ENCODE measurements around the gene METTL15. TPM values are rescaled to one million over a fixed set of nuclear protein-coding genes. Genes with fewer than 3 reads are reported as not detected.
"Not testable (repeated sequence)": the region's sequence is repeated elsewhere in the genome, so short reads cannot be mapped to it uniquely, and the experiment has no call there.

Gene METTL15
- total and polyA plus RNA-seq, 7 donors: 5.4 to 15.0 (median 8.1) TPM

DNA sequence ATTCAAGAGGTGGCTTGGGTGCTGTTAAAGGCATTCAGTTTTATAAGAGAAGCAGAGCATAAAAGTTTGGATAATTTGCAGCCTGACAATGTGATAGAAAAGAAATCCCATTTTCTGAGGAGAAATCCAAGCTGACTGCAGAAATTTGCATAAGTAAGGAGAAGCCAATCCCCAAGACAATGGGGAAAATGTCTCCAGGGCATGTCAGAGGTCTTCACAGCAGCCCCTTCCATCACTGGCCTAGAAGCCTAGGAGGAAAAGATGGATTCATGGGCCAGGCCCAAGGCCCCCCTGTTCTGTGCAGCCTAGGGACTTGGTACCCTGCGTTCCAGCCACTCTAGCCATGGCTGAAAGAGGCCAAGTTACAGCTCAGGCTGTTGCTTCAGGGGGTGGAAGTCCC, 207.3 kb downstream of the METTL15 start:
- DNase-seq: no peak
- WGBS, 2 donors: 98 to 99% methylated on average over 1 of the region's 1 CpG
- Histone ChIP-seq H3K4me3 (no peak overlapping the region), H3K27ac (no peak overlapping the region), H3K4me1 (no peaks in the 10 kb centered on the region), H3K36me3 (peaks cover 0 to 8% (median 0%) of the 10 kb centered on the region in 4 donors), H3K27me3 (no peaks in the 10 kb centered on the region), H3K9me3 (no peaks in the 10 kb centered on the region)
- TF ChIP-seq POLR2AphosphoS5 (IDR thresholded peaks at IDR 0.05): no peak
- no peak for TF ChIP-seq POLR2A (IDR thresholded peaks at IDR 0.05)
- TF ChIP-seq EP300 (IDR thresholded peaks at IDR 0.05): no peak
- no peak for TF ChIP-seq CTCF (IDR thresholded peaks at IDR 0.05)
- intact Hi-C loops (cut with DNase I): no loop called here

- 90 to 94% methylated on average over 3 of the region's 3 CpGs for WGBS, 2 donors
- Histone ChIP-seq H3K36me3 (peaks cover 0 to 8% (median 0%) of the 10 kb centered on the region in 4 donors), H3K27ac (no peak overlapping the region), H3K4me1 (no peaks in the 10 kb centered on the region), H3K27me3 (no peaks in the 10 kb centered on the region), H3K4me3 (no peak overlapping the region), H3K9me3 (no peaks in the 10 kb centered on the region)
- intact Hi-C loops (cut with DNase I): no loop called here
- DNase-seq: no peak
- TF ChIP-seq POLR2A (IDR thresholded peaks at IDR 0.05): no peak
- no peak for TF ChIP-seq CTCF (IDR thresholded peaks at IDR 0.05)
- no peak for TF ChIP-seq POLR2AphosphoS5 (IDR thresholded peaks at IDR 0.05)
- TF ChIP-seq EP300 (IDR thresholded peaks at IDR 0.05): no peak
Observed at GRCh38 chr11:28318871-28319270, 210.7 kb downstream of the METTL15 start.

GRCh38 chr11:28323621-28324020, 215.4 kb downstream of the METTL15 start:
- no peak overlapping the region for H3K27ac ChIP-seq
- intact Hi-C loops (cut with DNase I): no loop called here
- DNase-seq: no peak

DNA sequence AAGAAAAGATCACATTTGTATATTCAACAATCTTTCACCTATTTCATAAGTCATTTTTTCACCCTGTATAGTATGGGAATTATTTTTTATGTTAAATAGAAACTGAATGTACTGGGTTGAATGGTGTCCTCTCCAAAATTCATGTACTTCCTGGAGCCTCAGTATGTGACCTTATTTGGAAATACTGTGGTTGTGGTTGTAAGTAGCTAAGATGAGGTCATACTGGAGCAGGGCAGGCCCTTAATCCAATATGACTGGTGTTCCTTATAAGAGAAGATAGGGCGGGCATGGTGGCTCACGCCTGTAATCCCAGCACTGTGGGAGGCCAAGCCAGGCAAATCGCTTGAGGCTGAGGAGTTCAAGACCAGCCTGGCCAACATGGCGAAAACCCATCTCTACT, 224.2 kb downstream of the METTL15 start:
- H3K4me1 ChIP-seq; DNase-seq; H3K36me3 ChIP-seq; H3K4me3 ChIP-seq; H3K9me3 ChIP-seq; H3K27me3 ChIP-seq; intact Hi-C loops (cut with DNase I); H3K27ac ChIP-seq: not testable (repeated sequence)
- 96 to 100% methylated on average over 4 of the region's 4 CpGs for WGBS, 2 donors

More at GRCh38 chr11:28323621-28324020, 215.4 kb downstream of the METTL15 start:
- no peaks in the 10 kb centered on the region for H3K36me3 ChIP-seq
- no peak overlapping the region for H3K4me3 ChIP-seq
- H3K27me3 ChIP-seq: no peaks in the 10 kb centered on the region
- H3K4me1 ChIP-seq: no peaks in the 10 kb centered on the region
- no peaks in the 10 kb centered on the region for H3K9me3 ChIP-seq
- no peak for TF ChIP-seq POLR2AphosphoS5 (IDR thresholded peaks at IDR 0.05)
- no peak for TF ChIP-seq EP300 (IDR thresholded peaks at IDR 0.05)
- no peak for TF ChIP-seq POLR2A (IDR thresholded peaks at IDR 0.05)

DNA sequence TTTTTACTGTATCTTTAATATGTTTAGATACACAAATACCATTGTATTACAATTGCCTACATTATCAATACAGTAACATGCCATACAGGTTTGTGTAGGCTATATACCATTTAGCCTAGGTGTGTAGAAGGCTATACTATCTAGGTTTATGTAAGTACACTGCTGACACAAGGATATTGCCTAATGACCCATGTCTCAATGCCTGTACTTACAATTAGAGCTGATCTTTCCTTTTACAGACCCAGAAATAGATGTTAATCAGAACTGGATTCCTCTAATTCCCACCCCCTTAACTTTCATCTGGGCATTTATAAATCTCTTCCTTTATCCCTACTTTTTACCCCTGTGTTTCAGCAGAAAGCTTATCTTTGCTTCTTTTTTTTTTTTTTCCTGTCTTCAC, 229.5 kb downstream of the METTL15 start:
- TF ChIP-seq POLR2A (IDR thresholded peaks at IDR 0.05) (no peak), EP300 (IDR thresholded peaks at IDR 0.05) (no peak)
- H3K4me3 ChIP-seq: no peak overlapping the region
- H3K9me3 ChIP-seq: peaks cover 4 to 12% (median 6%) of the 10 kb centered on the region in 4 donors
- no peaks in the 10 kb centered on the region for H3K27me3 ChIP-seq
- H3K27ac ChIP-seq: no peak overlapping the region
- peaks cover 0 to 1% (median 0%) of the 10 kb centered on the region in 4 donors for H3K4me1 ChIP-seq
- no peaks in the 10 kb centered on the region for H3K36me3 ChIP-seq
- no peak for DNase-seq
- intact Hi-C loops (cut with DNase I): no loop called here

DNA sequence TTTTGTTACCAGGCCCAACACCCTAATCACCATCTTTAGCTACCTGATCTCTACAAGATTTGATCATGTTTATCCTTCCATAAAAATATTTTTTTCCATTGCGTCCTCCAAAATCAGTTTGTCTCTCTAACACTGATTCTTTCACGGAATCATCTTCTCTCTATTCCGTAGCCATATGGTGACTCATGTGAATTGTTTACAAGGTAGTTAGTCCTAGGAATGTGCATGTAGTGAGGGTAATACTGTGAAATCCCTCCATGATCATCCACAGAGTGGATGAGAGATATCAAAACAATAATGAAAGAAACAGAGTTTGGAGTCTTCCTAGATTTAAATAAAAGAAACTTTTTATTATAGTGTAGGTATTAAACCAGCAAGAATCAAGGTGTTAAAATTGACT, 230.2 kb downstream of the METTL15 start:
- H3K9me3 ChIP-seq: peaks cover 4 to 12% (median 6%) of the 10 kb centered on the region in 4 donors
- intact Hi-C loops (cut with DNase I): no loop called here
- no peaks in the 10 kb centered on the region for H3K36me3 ChIP-seq
- no peak overlapping the region for H3K4me3 ChIP-seq
- no peak for TF ChIP-seq CTCF (IDR thresholded peaks at IDR 0.05)
- TF ChIP-seq POLR2A (IDR thresholded peaks at IDR 0.05): no peak
- TF ChIP-seq EP300 (IDR thresholded peaks at IDR 0.05): no peak
- TF ChIP-seq POLR2AphosphoS5 (IDR thresholded peaks at IDR 0.05): no peak
- WGBS, 2 donors: 96% methylated on average over 3 of the region's 3 CpGs
- H3K4me1 ChIP-seq: peaks cover 0 to 8% (median 2%) of the 10 kb centered on the region in 4 donors
- no peak for DNase-seq
- no peaks in the 10 kb centered on the region for H3K27me3 ChIP-seq
- no peak overlapping the region for H3K27ac ChIP-seq
